Melanocyte of skin (primary cell): Measurements from ENCODE around the gene VGLL4. TPM values are rescaled to one million over a fixed set of nuclear protein-coding genes. Genes with fewer than 3 reads are reported as not detected.

Experiments used
- small RNA-seq, 2 donors: library from RNA; depleted of rRNA; stranded (forward); fragments of <200 nt; gene quantifications; one replicate each; pipeline ENCODE3, GENCODE V24; 2012
- total RNA-seq, 2 donors: library from RNA; depleted of rRNA; stranded (reverse); fragments of >200 nt; gene quantifications; 2 replicates each; pipeline ENCODE4 v1.2.3, GENCODE V29; 2012

Gene VGLL4, protein sequence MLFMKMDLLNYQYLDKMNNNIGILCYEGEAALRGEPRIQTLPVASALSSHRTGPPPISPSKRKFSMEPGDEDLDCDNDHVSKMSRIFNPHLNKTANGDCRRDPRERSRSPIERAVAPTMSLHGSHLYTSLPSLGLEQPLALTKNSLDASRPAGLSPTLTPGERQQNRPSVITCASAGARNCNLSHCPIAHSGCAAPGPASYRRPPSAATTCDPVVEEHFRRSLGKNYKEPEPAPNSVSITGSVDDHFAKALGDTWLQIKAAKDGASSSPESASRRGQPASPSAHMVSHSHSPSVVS
- total RNA-seq: 100 to 1,000 TPM in 1 of 2 donors, 10 to 100 TPM in 1; 57.5 to 128 TPM

GRCh38 chr3:11643605-11644087 is at the start of gene VGLL4:
VGLL4 (minus strand) TSS chr3:11643915; CDS start chr3:11643518, 397 bp downstream.

Small RNA genes within 50 kb of the gene (small RNA-seq; reads per million reads assigned to genes)
- 0 reads per million in 2 donors for gene AC022001.1

Other genes with a start within 250 kb of the VGLL4 start
- 1 to 10 TPM; 3.8 to 7.3 TPM for gene TAMM41, start 203.0 kb upstream of the VGLL4 start, total RNA-seq